PC-3 (cell line): Measurements from ENCODE around the gene ABHD8.

Experiments used
- EZH2 ChIP-seq: fragments of 300-600 bp; sonication (generic); IDR thresholded peaks from one replicate; pipeline ENCODE4 v1.6.1; 2017; ENCODE audit warnings: antibody characterized with exemption, mild to moderate bottlenecking, low read length; ENCODE audit not compliant: unreplicated experiment
- EZH2phosphoT487 ChIP-seq: fragments of 300-600 bp; sonication (generic); IDR thresholded peaks from 2 replicates; pipeline ENCODE4 v1.6.1; 2018; ENCODE audit warnings: mild to moderate bottlenecking, antibody characterized with exemption, low read length, borderline replicate concordance
- TF ChIP-seq, protein P1 (sequence below): fragments of 300-600 bp; sonication (generic); conservative IDR thresholded peaks from 2 replicates; pipeline ENCODE4 v1.5.1; 2017; ENCODE audit warnings: antibody characterized with exemption, low read depth, mild to moderate bottlenecking, low read length

GRCh38 chr19:17318966-17319365 is 15.7 kb upstream of the ABHD8 start:
- TF ChIP-seq, protein P1, sequence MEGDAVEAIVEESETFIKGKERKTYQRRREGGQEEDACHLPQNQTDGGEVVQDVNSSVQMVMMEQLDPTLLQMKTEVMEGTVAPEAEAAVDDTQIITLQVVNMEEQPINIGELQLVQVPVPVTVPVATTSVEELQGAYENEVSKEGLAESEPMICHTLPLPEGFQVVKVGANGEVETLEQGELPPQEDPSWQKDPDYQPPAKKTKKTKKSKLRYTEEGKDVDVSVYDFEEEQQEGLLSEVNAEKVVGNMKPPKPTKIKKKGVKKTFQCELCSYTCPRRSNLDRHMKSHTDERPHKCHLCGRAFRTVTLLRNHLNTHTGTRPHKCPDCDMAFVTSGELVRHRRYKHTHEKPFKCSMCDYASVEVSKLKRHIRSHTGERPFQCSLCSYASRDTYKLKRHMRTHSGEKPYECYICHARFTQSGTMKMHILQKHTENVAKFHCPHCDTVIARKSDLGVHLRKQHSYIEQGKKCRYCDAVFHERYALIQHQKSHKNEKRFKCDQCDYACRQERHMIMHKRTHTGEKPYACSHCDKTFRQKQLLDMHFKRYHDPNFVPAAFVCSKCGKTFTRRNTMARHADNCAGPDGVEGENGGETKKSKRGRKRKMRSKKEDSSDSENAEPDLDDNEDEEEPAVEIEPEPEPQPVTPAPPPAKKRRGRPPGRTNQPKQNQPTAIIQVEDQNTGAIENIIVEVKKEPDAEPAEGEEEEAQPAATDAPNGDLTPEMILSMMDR = no peak
- TF ChIP-seq EZH2 = no peak
- TF ChIP-seq EZH2phosphoT487 = no peak
